ENCODE data around the gene SLIT1.

DNA sequence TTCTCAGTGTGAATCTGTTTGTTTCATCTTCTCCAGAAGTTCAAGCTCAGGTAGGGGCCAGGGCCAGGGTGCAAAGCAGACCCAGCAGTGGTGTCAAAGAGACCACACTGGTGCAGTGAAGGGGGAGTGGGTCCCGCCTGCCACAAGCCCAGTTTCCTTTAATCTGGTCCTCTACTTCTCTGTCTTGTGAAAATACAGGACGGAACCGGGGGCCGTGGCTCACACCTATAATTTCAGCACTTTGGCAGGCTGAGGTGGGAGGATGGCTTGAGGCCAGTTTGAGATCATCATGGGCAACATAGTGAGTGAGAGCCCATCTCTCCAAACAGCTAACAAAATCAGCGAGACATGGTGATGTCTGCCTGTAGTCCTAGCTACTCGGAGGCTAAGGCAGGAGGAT lies 109.0 kb downstream of the SLIT1 start:
- TF ChIP-seq, protein P1, sequence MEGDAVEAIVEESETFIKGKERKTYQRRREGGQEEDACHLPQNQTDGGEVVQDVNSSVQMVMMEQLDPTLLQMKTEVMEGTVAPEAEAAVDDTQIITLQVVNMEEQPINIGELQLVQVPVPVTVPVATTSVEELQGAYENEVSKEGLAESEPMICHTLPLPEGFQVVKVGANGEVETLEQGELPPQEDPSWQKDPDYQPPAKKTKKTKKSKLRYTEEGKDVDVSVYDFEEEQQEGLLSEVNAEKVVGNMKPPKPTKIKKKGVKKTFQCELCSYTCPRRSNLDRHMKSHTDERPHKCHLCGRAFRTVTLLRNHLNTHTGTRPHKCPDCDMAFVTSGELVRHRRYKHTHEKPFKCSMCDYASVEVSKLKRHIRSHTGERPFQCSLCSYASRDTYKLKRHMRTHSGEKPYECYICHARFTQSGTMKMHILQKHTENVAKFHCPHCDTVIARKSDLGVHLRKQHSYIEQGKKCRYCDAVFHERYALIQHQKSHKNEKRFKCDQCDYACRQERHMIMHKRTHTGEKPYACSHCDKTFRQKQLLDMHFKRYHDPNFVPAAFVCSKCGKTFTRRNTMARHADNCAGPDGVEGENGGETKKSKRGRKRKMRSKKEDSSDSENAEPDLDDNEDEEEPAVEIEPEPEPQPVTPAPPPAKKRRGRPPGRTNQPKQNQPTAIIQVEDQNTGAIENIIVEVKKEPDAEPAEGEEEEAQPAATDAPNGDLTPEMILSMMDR (IDR thresholded peaks at IDR 0.05), result no peak
- TF ChIP-seq POLR2A (IDR thresholded peaks at IDR 0.05), result no peak

All from testis (tissue), 2 donors.